Activated T-cell treated with anti-CD3 and anti-CD28 coated beads, Interleukin-2, amount 50 U/mL, for 24 hours (primary cell): Measurements from ENCODE around the gene OSCP1.
"Not testable (repeated sequence)": the region's sequence is repeated elsewhere in the genome, so short reads cannot be mapped to it uniquely, and the experiment has no call there.

Experiments
- DNase-seq: peaks from one replicate; pipeline ENCODE4 v3.0.0-alpha.2; 2020
- H3K27ac Mint-ChIP-seq: 2 replicates; pipeline ENCODE4 v1.8.0; 2020; ENCODE audit warnings: mild to moderate bottlenecking, mixed read lengths
- H3K27me3 Mint-ChIP-seq: 2 replicates; pipeline ENCODE4 v1.8.0; 2020; ENCODE audit warnings: mixed read lengths
- H3K36me3 Mint-ChIP-seq: 2 replicates; pipeline ENCODE4 v1.8.0; 2020; ENCODE audit warnings: low read depth, mixed read lengths
- H3K4me1 Mint-ChIP-seq: 2 replicates; pipeline ENCODE4 v1.8.0; 2020; ENCODE audit warnings: low read depth, mixed read lengths
- H3K4me3 Mint-ChIP-seq: 2 replicates; pipeline ENCODE4 v1.8.0; 2020; ENCODE audit warnings: mild to moderate bottlenecking, moderate library complexity, mixed read lengths
- H3K9me3 Mint-ChIP-seq: 2 replicates; pipeline ENCODE4 v1.8.0; 2020; ENCODE audit warnings: mixed read lengths

The OSCP1 gene

GRCh38 chr1:36481091-36481490 lies 30.8 kb upstream of the OSCP1 start:
- Mint-ChIP-seq H3K27me3 (peaks cover 10% of the 10 kb centered on the region), H3K4me1 (peaks cover 10% of the 10 kb centered on the region), H3K9me3 (no peaks in the 10 kb centered on the region), H3K36me3 (no peaks in the 10 kb centered on the region), H3K27ac (no peak overlapping the region), H3K4me3 (no peak overlapping the region)
- DNase-seq, result no peak

- H3K27ac Mint-ChIP-seq, result no peak overlapping the region
- peaks cover 10% of the 10 kb centered on the region for H3K27me3 Mint-ChIP-seq
- no peak for DNase-seq
- no peak overlapping the region for H3K4me3 Mint-ChIP-seq
- no peaks in the 10 kb centered on the region for H3K9me3 Mint-ChIP-seq
- H3K4me1 Mint-ChIP-seq, result peaks cover 10% of the 10 kb centered on the region
- H3K36me3 Mint-ChIP-seq, result no peaks in the 10 kb centered on the region
Measured at GRCh38 chr1:36480161-36480560, 29.9 kb upstream of the OSCP1 start.

- no peak for DNase-seq
- Mint-ChIP-seq H3K27ac (no peak overlapping the region), H3K36me3 (no peaks in the 10 kb centered on the region), H3K4me1 (peaks cover 12% of the 10 kb centered on the region), H3K27me3 (peaks cover 10% of the 10 kb centered on the region), H3K4me3 (no peak overlapping the region), H3K9me3 (no peaks in the 10 kb centered on the region)
Measured at GRCh38 chr1:36479505-36480051, 29.3 kb upstream of the OSCP1 start.

- H3K27me3 Mint-ChIP-seq, H3K9me3 Mint-ChIP-seq, H3K27ac Mint-ChIP-seq, H3K36me3 Mint-ChIP-seq, DNase-seq, H3K4me3 Mint-ChIP-seq: not testable (repeated sequence)
- peaks cover 18% of the 10 kb centered on the region for H3K4me1 Mint-ChIP-seq
Measured at GRCh38 chr1:36477615-36478014, 27.4 kb upstream of the OSCP1 start.

GRCh38 chr1:36476945-36477344 lies 26.7 kb upstream of the OSCP1 start:
- Mint-ChIP-seq H3K36me3 (no peaks in the 10 kb centered on the region), H3K4me3 (no peak overlapping the region), H3K27ac (peak overlapping the region; percentile 11), H3K27me3 (peaks cover 6% of the 10 kb centered on the region), H3K9me3 (no peaks in the 10 kb centered on the region), H3K4me1 (peaks cover 11% of the 10 kb centered on the region)
- DNase-seq, result no peak

- peaks cover 8% of the 10 kb centered on the region for H3K4me1 Mint-ChIP-seq
- no peaks in the 10 kb centered on the region for H3K9me3 Mint-ChIP-seq
- no peak for DNase-seq
- no peaks in the 10 kb centered on the region for H3K36me3 Mint-ChIP-seq
- H3K4me3 Mint-ChIP-seq, result no peak overlapping the region
- no peaks in the 10 kb centered on the region for H3K27me3 Mint-ChIP-seq
- H3K27ac Mint-ChIP-seq, result no peak overlapping the region
Measured at GRCh38 chr1:36475910-36476604, 25.8 kb upstream of the OSCP1 start.

- no peaks in the 10 kb centered on the region for H3K27me3 Mint-ChIP-seq
- no peaks in the 10 kb centered on the region for H3K9me3 Mint-ChIP-seq
- H3K4me1 Mint-ChIP-seq, result peaks cover 8% of the 10 kb centered on the region
- no peak for DNase-seq
- H3K27ac Mint-ChIP-seq, result no peak overlapping the region
- H3K36me3 Mint-ChIP-seq, result no peaks in the 10 kb centered on the region
- no peak overlapping the region for H3K4me3 Mint-ChIP-seq
Measured at GRCh38 chr1:36475341-36475740, 25.1 kb upstream of the OSCP1 start.

GRCh38 chr1:36472656-36473055 lies 22.4 kb upstream of the OSCP1 start:
- no peaks in the 10 kb centered on the region for H3K27me3 Mint-ChIP-seq
- no peaks in the 10 kb centered on the region for H3K36me3 Mint-ChIP-seq
- H3K4me3 Mint-ChIP-seq, result no peak overlapping the region
- H3K27ac Mint-ChIP-seq, result peak overlapping the region; percentile 26
- DNase-seq, result no peak
- H3K9me3 Mint-ChIP-seq, result no peaks in the 10 kb centered on the region
- peaks cover 8% of the 10 kb centered on the region for H3K4me1 Mint-ChIP-seq

GRCh38 chr1:36471830-36472641 lies 21.8 kb upstream of the OSCP1 start:
- Mint-ChIP-seq H3K27ac (no peak overlapping the region), H3K4me3 (no peak overlapping the region), H3K4me1 (peaks cover 8% of the 10 kb centered on the region), H3K27me3 (no peaks in the 10 kb centered on the region), H3K9me3 (no peaks in the 10 kb centered on the region), H3K36me3 (no peaks in the 10 kb centered on the region)
- DNase-seq, result no peak

GRCh38 chr1:36469163-36469562 lies 18.9 kb upstream of the OSCP1 start:
- Mint-ChIP-seq H3K27ac (no peak overlapping the region), H3K9me3 (no peaks in the 10 kb centered on the region), H3K36me3 (peaks cover under 1% of the 10 kb centered on the region), H3K27me3 (no peaks in the 10 kb centered on the region), H3K4me1 (peaks cover 13% of the 10 kb centered on the region), H3K4me3 (no peak overlapping the region)
- DNase-seq, result no peak

- peaks cover 10% of the 10 kb centered on the region for H3K36me3 Mint-ChIP-seq
- DNase-seq, result no peak
- no peaks in the 10 kb centered on the region for H3K27me3 Mint-ChIP-seq
- H3K4me1 Mint-ChIP-seq, result peaks cover 16% of the 10 kb centered on the region
- no peak overlapping the region for H3K27ac Mint-ChIP-seq
- no peak overlapping the region for H3K4me3 Mint-ChIP-seq
- H3K9me3 Mint-ChIP-seq, result no peaks in the 10 kb centered on the region
Measured at GRCh38 chr1:36467700-36468455, 17.6 kb upstream of the OSCP1 start.

- DNase-seq, result no peak
- Mint-ChIP-seq H3K36me3 (peaks cover 15% of the 10 kb centered on the region), H3K4me1 (peaks cover 22% of the 10 kb centered on the region), H3K27me3 (no peaks in the 10 kb centered on the region), H3K9me3 (no peaks in the 10 kb centered on the region), H3K4me3 (no peak overlapping the region), H3K27ac (no peak overlapping the region)
Measured at GRCh38 chr1:36467027-36467410, 16.8 kb upstream of the OSCP1 start.

- DNase-seq, result no peak
- H3K9me3 Mint-ChIP-seq, result no peaks in the 10 kb centered on the region
- peaks cover 20% of the 10 kb centered on the region for H3K36me3 Mint-ChIP-seq
- H3K4me3 Mint-ChIP-seq, result no peak overlapping the region
- H3K27me3 Mint-ChIP-seq, result no peaks in the 10 kb centered on the region
- no peak overlapping the region for H3K27ac Mint-ChIP-seq
- peaks cover 27% of the 10 kb centered on the region for H3K4me1 Mint-ChIP-seq
Measured at GRCh38 chr1:36466370-36467026, 16.2 kb upstream of the OSCP1 start.

- DNase-seq, result no peak
- Mint-ChIP-seq H3K4me3 (no peak overlapping the region), H3K27me3 (no peaks in the 10 kb centered on the region), H3K4me1 (peaks cover 32% of the 10 kb centered on the region), H3K36me3 (peaks cover 27% of the 10 kb centered on the region), H3K9me3 (no peaks in the 10 kb centered on the region), H3K27ac (peak overlapping the region; percentile 99)
Measured at GRCh38 chr1:36465731-36466369, 15.6 kb upstream of the OSCP1 start.
